ENCODE results near the gene CACNA2D3. TPM values are rescaled to one million over a fixed set of nuclear protein-coding genes. Genes with fewer than 3 reads are reported as not detected.

Gene CACNA2D3
- total RNA-seq, 4 donors from 2014 or later = 0.94 to 3.6 (median 2.1) TPM

GRCh38 chr3:54761637-54762036 is 639.3 kb downstream of the CACNA2D3 start:
- no peak for TF ChIP-seq CTCF (IDR thresholded peaks at IDR 0.05; ENCODE audit: low read depth)

GRCh38 chr3:54764911-54765310 is 642.6 kb downstream of the CACNA2D3 start:
- TF ChIP-seq CTCF (IDR thresholded peaks at IDR 0.05; ENCODE audit: low read depth) = no peak

GRCh38 chr3:54771050-54771449 is 648.7 kb downstream of the CACNA2D3 start:
- no peak for TF ChIP-seq CTCF (IDR thresholded peaks at IDR 0.05; ENCODE audit: low read depth)

GRCh38 chr3:54772051-54772450 is 649.7 kb downstream of the CACNA2D3 start:
- no peak for TF ChIP-seq CTCF (IDR thresholded peaks at IDR 0.05; ENCODE audit: low read depth)

GRCh38 chr3:54772746-54773145 is 650.4 kb downstream of the CACNA2D3 start:
- no peak for TF ChIP-seq CTCF (IDR thresholded peaks at IDR 0.05; ENCODE audit: low read depth)

GRCh38 chr3:54773271-54773670 is 650.9 kb downstream of the CACNA2D3 start:
- TF ChIP-seq CTCF (IDR thresholded peaks at IDR 0.05; ENCODE audit: low read depth) = no peak

- TF ChIP-seq CTCF (IDR thresholded peaks at IDR 0.05; ENCODE audit: low read depth) = no peak
Measured at GRCh38 chr3:54776601-54777000, 654.2 kb downstream of the CACNA2D3 start.
